C4-2B (cell line): ENCODE results near the gene RBBP8NL.
A peak's percentile ranks its signal among the peaks of the same experiment; 100 is the strongest.

ENCODE experiments used
- H3K27ac ChIP-seq: fragments of 450-650 bp; 2 replicates; pipeline ENCODE4 v1.5.1; 2017
- CTCF ChIP-seq: fragments of 450-650 bp; conservative IDR thresholded peaks from 2 replicates; pipeline ENCODE4 v1.5.1; 2017; ENCODE audit warnings: mild to moderate bottlenecking
- ZFX ChIP-seq: fragments of 450-650 bp; IDR thresholded peaks from 2 replicates; pipeline ENCODE4 v1.6.1; 2017

Gene RBBP8NL

GRCh38 chr20:62428396-62429295 is 1.3 kb upstream of the RBBP8NL start:
- TF ChIP-seq CTCF = no peak
- TF ChIP-seq ZFX = no peak
- peak overlapping the region; percentile 80 for H3K27ac ChIP-seq

- H3K27ac ChIP-seq = peak overlapping the region; percentile 80
- TF ChIP-seq CTCF = no peak
- no peak for TF ChIP-seq ZFX
These were observed 648 bp upstream of the RBBP8NL start for GRCh38 chr20:62428002-62428372.

- TF ChIP-seq ZFX = no peak; the same call in 1 of the 2 replicates
- peak overlapping the region; percentile 80 for H3K27ac ChIP-seq
These were observed 624 bp downstream of the RBBP8NL start for GRCh38 chr20:62426699-62427131.

DNA sequence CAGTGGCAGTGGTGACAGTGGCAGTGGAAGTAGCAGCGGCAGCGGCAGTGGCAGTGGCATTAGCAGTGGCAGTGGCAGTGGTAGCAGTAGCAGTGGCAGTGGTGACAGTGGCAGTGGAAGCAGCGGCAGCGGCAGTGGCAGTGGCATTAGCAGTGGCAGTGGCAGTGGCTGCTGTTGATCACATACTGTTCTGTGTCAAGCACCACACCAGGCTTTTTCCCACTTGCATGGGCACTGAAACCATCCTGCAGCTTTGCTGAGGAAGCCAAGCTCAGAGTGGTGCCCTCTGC is 1.3 kb downstream of the RBBP8NL start:
- peak overlapping the region; percentile 80 for H3K27ac ChIP-seq

DNA sequence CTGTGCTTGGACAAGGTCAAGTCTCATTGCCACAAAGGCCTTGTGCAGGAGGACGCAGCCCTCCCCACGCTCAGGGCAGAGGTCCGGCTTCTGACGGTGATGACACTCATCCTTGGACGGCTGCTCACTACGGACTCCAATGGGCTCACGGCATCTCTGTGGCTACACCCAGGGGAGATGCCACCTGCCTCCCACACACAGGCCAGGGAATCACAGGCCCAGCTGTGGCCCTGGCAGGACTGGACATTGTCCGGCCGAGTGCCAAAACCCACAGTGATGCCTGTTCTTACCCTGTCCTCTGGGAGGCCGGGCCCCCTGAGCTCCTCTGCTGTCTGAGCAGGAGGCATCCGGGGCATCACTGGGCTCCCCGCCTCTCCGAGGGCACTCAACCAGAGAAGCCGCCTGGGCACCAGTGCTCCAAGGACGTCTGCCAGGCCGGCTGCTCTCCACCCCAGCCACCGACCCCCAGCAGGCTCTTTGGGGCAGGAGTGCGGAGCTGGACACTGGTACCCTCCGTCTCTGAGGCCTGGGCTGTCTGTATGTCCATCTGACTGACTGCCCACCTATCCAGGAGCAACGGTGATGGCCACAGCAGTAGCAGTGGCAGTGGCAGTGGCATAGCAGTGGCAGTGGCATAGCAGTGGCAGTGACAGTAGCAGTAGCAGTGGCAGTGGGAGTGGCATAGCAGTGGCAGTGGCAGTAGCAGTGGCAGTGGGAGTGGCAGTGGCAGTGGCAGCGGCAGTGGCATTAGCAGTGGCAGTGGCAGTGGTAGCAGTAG is 1.9 kb downstream of the RBBP8NL start:
- no peak overlapping the region for H3K27ac ChIP-seq
- TF ChIP-seq ZFX (no peak), CTCF (no peak)

DNA sequence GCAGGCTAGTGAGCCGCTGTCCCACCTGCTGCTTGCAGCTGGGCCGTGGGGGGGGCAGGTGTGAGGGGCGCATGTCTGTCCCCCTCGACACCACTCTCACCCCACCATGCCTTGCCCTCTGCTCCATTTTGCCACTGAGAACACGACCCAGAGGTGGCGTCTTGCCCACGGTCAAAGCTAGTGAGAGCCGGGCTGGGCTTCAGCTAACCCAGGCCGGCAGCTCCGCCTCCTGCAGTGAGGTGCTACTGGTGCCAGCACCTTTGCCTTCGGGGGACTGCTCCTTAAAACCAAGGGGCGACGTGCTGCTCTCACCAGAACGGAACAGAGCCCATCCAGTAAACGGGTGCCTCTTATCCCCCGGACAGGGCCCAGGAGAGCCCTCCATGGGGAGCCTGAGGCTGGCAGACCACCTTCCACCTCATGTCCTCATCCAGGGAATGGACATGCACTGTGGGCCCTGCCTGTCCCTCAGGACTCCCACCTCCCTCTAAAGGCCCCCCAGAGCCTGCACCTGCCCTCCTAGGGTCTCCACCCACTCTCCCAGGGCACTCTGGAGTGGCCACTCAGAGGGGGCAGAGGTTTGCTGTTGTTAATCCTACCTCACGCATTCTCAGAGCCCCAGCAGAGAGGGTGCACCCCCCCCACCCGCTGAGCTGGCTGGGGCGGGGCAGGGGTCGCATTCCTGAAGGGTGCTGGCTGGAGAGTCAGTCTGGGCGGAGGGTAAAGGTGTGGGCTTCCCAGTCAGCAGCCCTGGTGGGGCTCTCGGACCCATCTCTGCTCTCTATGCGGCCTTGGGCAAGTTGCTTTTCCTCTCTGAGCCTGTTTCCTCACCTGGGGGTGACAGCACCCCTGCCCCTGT is 2.9 kb downstream of the RBBP8NL start:
- TF ChIP-seq ZFX (no peak), CTCF (no peak)
- H3K27ac ChIP-seq = no peak overlapping the region

- TF ChIP-seq ZFX (no peak), CTCF (no peak)
These were observed 4.0 kb downstream of the RBBP8NL start for GRCh38 chr20:62423326-62423706.

More at GRCh38 chr20:62423326-62423706, 4.0 kb downstream of the RBBP8NL start:
- H3K27ac ChIP-seq = no peak overlapping the region
